Measurements from ENCODE around the gene C16orf90.
"Not testable (repeated sequence)": the region's sequence is repeated elsewhere in the genome, so short reads cannot be mapped to it uniquely, and the experiment has no call there.

The C16orf90 gene

GRCh38 chr16:3482659-3483241, 12.5 kb downstream of the C16orf90 start:
- DNase-seq (ENCODE audit: low read depth) = no peak

- no peak for DNase-seq (ENCODE audit: low read depth)
These were observed 13.3 kb downstream of the C16orf90 start for GRCh38 chr16:3481696-3482658.

GRCh38 chr16:3480901-3481695, 14.2 kb downstream of the C16orf90 start:
- no peak for DNase-seq (ENCODE audit: low read depth)

- no peak for DNase-seq (ENCODE audit: low read depth)
These were observed 15.6 kb downstream of the C16orf90 start for GRCh38 chr16:3479654-3480216.

- no peak for DNase-seq (ENCODE audit: low read depth)
These were observed 16.9 kb downstream of the C16orf90 start for GRCh38 chr16:3478242-3478925.

- DNase-seq (ENCODE audit: low read depth) = no peak
These were observed 18.9 kb downstream of the C16orf90 start for GRCh38 chr16:3476409-3476808.

- no peak for DNase-seq (ENCODE audit: low read depth)
These were observed 19.5 kb downstream of the C16orf90 start for GRCh38 chr16:3475604-3476375.

DNA sequence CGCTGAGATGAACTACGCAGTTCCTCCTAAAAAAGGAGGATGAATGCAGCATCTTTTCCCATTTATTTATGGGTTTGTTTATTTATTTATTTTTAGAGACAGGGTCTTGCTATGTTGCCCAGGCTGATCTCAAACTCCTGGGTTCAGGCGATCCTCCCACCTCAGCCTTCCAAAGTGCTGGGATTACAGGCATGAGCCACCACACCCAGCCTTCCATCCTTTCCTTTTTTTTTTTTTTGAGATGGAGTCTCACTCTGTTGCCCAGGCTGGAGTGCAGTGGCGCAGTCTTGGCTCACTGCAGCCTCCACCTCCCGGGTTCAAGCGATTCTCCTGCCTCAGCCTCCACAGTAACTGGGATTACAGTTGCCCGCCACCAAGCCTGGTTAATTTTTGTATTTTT, 20.4 kb downstream of the C16orf90 start:
- DNase-seq (ENCODE audit: low read depth) = not testable (repeated sequence)

DNA sequence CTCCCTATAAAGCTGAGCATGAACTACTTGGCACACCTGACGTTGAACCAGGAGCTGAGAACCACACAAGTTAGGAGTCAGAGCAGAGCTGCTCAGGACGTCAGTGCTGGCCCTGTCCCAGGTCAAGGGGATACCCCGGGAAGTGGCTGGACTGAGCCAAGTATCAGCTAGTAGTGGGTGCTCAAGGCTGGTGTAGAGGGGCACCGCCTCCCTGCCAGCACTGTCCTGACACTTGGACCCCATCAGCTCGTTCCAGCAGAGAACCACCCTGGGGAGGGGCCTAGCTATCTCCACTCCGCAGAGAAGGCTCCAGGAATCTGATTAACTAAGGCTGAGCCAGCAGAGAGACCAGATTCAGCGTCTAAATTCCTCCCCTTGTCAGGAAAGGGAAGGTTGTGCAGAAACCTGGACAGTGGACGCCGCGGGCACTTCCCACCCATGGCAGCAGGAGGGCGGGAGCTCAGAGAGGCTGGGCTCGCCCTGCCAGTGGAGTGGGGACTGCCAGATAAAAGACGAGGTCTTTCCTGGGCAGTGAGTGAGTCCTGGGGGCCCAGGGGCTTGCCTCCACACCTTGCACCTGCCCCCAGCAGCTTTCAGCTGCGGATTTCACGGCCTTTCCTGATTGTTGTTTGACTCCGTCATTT, 21.0 kb downstream of the C16orf90 start:
- DNase-seq (ENCODE audit: low read depth) = no peak

GRCh38 chr16:3473596-3473943, 21.7 kb downstream of the C16orf90 start:
- not testable (repeated sequence) for DNase-seq (ENCODE audit: low read depth)

DNA sequence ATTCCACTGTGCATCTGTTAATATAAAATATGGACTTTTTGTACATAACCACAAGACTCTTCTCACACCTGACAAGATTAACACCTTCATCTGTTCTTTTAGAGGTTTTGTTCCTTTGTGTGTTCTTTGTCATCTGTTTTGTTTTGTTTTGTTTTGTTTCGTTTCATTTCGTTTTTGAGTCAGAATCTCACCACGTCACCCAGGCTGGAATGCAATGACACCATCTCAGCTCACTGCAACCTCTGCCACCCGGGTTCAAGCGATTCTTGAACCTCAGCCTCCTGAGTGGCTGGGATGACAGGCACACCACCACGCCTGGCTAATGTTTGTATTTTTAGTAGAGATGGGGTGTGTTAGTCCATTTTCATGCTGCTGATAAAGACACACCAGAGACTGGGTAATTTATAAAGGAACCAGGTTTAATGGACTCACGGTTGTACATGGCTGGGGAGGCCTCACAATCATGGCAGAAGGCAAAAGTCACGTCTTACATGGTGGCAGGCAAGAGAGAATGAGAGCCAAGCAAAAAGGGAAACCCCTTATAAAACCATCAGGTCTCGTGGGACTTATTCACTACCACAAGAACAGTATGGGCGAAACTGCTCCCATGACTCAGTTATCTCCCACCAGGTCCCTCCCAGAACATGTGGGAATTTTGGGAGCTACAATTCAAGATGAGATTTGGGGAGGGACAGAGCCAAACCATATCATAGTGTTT, 22.3 kb downstream of the C16orf90 start:
- no peak for DNase-seq (ENCODE audit: low read depth)

DNA sequence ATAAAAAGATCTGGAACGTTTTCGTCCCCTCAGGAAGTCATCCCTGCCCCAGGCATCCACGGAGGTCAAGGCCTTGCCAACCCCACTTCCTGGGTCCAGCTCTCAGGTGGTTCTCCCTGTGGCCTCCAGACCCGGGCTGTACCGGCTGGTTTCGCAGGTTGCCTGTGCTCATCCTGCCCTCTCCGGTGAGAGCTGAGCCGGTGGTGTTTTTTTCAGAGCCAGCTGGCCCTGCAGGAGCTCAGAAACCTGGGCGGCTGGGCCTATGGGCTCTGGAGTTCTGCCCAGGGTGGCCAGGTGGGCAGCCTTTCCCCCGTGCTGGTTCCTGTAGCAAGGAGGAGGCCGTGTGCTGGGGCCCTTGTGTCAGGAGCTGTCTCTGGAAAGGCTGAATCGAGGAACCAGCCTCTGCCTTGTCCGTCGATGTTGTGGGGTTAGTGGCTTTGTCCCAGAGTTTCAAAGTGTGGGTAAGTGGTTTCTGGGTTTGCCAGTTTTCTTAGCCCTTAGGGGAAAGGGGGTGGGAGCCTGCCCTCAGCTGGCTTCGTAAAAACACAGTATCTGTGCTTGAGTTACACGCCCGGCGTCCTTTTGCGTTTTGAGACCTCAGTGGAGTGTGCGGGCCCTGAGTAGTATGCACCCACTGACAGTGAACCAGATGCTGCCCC, 23.6 kb downstream of the C16orf90 start:
- no peak for DNase-seq (ENCODE audit: low read depth)

DNA sequence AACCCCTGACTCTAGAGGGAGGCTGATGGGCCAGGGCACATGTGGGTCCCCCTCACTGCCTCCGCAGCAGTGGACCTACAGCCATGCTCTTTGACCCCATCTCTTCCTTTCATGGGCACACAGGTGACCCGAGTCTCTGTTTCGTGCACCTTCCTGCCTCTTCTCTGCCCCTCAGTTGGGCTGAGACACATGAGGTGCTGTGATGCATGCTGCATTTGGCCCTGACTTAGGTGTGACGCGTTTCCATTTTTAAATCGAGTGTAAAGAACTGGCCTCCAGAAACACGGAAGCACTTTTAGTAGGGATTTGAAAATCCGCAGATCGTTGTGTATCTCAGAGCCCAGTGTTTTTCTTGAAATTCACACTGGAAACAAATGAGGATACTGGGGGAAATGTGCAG, 24.6 kb downstream of the C16orf90 start:
- DNase-seq (ENCODE audit: low read depth) = no peak

DNA sequence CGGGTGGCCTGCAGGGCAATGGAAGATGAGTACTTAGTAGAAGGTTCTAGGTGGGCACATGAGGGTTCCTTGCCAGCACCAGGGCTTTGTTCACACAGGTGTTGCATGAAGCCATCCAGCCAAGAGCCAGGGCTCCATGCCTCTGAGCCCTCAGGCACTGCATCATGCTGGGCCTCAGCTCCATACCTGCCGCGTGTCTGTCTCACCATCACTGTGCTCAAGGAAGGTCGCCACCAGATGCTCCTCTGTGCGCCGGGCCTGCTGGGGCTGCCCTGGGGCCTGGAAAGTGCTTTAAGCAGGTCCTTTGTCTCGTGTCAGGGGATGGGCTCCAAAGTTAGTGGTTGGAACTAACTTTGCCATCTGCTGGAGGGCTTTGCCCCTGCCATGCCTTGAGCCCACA, 25.6 kb downstream of the C16orf90 start:
- DNase-seq (ENCODE audit: low read depth) = no peak

GRCh38 chr16:3468501-3468900, 26.8 kb downstream of the C16orf90 start:
- no peak for DNase-seq (ENCODE audit: low read depth)

- DNase-seq (ENCODE audit: low read depth) = no peak
These were observed 27.4 kb downstream of the C16orf90 start for GRCh38 chr16:3467921-3468320.

GRCh38 chr16:3467182-3467581, 28.1 kb downstream of the C16orf90 start:
- no peak for DNase-seq (ENCODE audit: low read depth)

GRCh38 chr16:3465911-3466584, 29.2 kb downstream of the C16orf90 start:
- DNase-seq (ENCODE audit: low read depth) = no peak

- no peak for DNase-seq (ENCODE audit: low read depth)
These were observed 30.0 kb downstream of the C16orf90 start for GRCh38 chr16:3465301-3465700.

All from activated T-helper 9 cell treated with anti-CD3 and anti-CD28 coated beads, Interleukin-2, amount 50 U/mL, for 16 hours (primary cell).